Mammary epithelial cell (primary cell): ENCODE data around the gene AURKAIP1.
"Not testable (repeated sequence)": the region's sequence is repeated elsewhere in the genome, so short reads cannot be mapped to it uniquely, and the experiment has no call there.

ENCODE experiments used
- CTCF ChIP-seq, 2 donors: IDR thresholded peaks in 1 of 2; conservative IDR thresholded peaks in 1 of 2; 2 replicates each; pipeline ENCODE4 v1.5.1; 2011 to 2012; ENCODE audit warnings: inconsistent platforms in 2 of 2, low read length in 2 of 2, mild to moderate bottlenecking in 2 of 2, control low read depth in 1 of 2, low read depth in 1 of 2; ENCODE audit not compliant: insufficient read depth in 1 of 2; ENCODE audit errors: extremely low read depth in 1 of 2
- EZH2 ChIP-seq: IDR thresholded peaks from 2 replicates; pipeline ENCODE4 v1.6.1; 2012; ENCODE audit warnings: low read length, inconsistent platforms, borderline replicate concordance

DNA sequence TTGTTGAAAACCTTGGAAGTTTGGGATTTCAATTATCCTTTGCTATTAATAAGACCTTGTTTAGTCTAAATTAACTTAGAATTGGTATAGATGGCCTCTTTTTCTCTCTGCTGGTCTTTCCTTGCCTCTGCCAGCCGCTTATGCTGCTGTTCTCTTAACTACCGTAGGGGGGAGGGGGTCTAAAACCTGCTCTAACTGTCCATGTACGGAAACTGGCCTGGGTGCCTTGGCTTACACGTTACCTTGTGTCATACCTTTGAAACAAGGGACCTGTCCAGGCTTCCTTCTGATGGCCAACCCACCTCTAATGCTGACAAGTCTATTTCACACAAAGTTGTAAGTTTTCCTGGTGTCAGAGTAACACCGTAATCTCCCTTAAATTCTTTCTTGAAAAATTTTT, 42.4 kb upstream of the AURKAIP1 start:
- peak in 1 of 2 donors; percentile 8 for TF ChIP-seq CTCF (conservative IDR thresholded peaks at IDR 0.05 in 1 of 2, IDR thresholded peaks at IDR 0.05 in 1 of 2; ENCODE audit: extremely low read depth in 1 of 2, insufficient read depth in 1 of 2, low read depth in 1 of 2, low read length in 2 of 2)
- TF ChIP-seq EZH2, result not testable (repeated sequence)
